CD14-positive monocyte (primary cell): Measurements from ENCODE around the gene COLEC11. TPM values are rescaled to one million over a fixed set of nuclear protein-coding genes. Genes with fewer than 3 reads are reported as not detected.

Experiments
- DNase-seq, 3 donors: peaks; one replicate each; pipeline ENCODE4 v3.0.0-alpha.2; 2011 to 2022
- H2AFZ ChIP-seq: 2 replicates; pipeline ENCODE4 v1.6.0; 2012; ENCODE audit warnings: mild to moderate bottlenecking, low read depth, low read length, inconsistent platforms; ENCODE audit not compliant: insufficient read depth, poor library complexity, severe bottlenecking
- H3K27ac ChIP-seq, 2 donors: 1 replicate in 1 of 2; 2 replicates in 1 of 2; pipeline ENCODE4 v1.5.1; 2012 to 2013; ENCODE audit warnings: low read length in 2 of 2, control low read depth in 1 of 2, inconsistent platforms in 1 of 2, low read depth in 1 of 2, mild to moderate bottlenecking in 1 of 2
- H3K27me3 ChIP-seq, 2 donors: one replicate each; pipeline versions ENCODE4 v1.6.0 to v1.6.1; 2011 to 2013; ENCODE audit warnings: low read length in 2 of 2; ENCODE audit not compliant: control insufficient read depth in 2 of 2, insufficient read depth in 2 of 2
- H3K36me3 ChIP-seq, 2 donors: replicated peaks in 1 of 2; 1 replicate in 1 of 2; 2 replicates in 1 of 2; pipeline versions ENCODE4 v1.5.1 to v1.6.1; 2012 to 2013; ENCODE audit warnings: low read length in 2 of 2, control low read depth in 1 of 2, inconsistent platforms in 1 of 2, mild to moderate bottlenecking in 1 of 2; ENCODE audit not compliant: insufficient read depth in 2 of 2, control insufficient read depth in 1 of 2
- H3K4me1 ChIP-seq, 2 donors: 1 replicate in 1 of 2; 2 replicates in 1 of 2; pipeline versions ENCODE4 v1.5.1 to v1.6.1; 2012 to 2013; ENCODE audit warnings: low read length in 2 of 2, control low read depth in 1 of 2, inconsistent platforms in 1 of 2, mild to moderate bottlenecking in 1 of 2, moderate library complexity in 1 of 2; ENCODE audit not compliant: insufficient read depth in 2 of 2, control insufficient read depth in 1 of 2
- H3K4me2 ChIP-seq: replicated peaks from 2 replicates; pipeline ENCODE3; 2012; ENCODE audit warnings: low read length, moderate library complexity, mild to moderate bottlenecking; ENCODE audit not compliant: poor library complexity, severe bottlenecking; ENCODE audit errors: extremely low read depth
- H3K4me3 ChIP-seq, 3 experiments: fragments of 200-600 bp in 1 of 3; sonication (generic) in 1 of 3; replicated peaks in 1 of 3; 1 replicate in 2 of 3; 2 replicates in 1 of 3; pipeline ENCODE4 v1.5.1; 2011 to 2013; ENCODE audit warnings: low read length in 3 of 3, mild to moderate bottlenecking in 3 of 3, control low read depth in 2 of 3, low read depth in 2 of 3, inconsistent platforms in 1 of 3, moderate library complexity in 1 of 3
- H3K79me2 ChIP-seq: 2 replicates; pipeline ENCODE4 v1.6.0; 2012; ENCODE audit warnings: mild to moderate bottlenecking, control low read depth, inconsistent platforms, low read length, moderate library complexity; ENCODE audit not compliant: insufficient read depth
- H3K9ac ChIP-seq: 2 replicates; pipeline ENCODE4 v1.6.0; 2017; ENCODE audit warnings: low read length, mild to moderate bottlenecking; ENCODE audit not compliant: insufficient read depth, poor library complexity, severe bottlenecking
- H3K9me3 ChIP-seq, 2 donors: replicated peaks in 1 of 2; 1 replicate in 1 of 2; 2 replicates in 1 of 2; pipeline versions ENCODE4 v1.5.1 to v1.6.1; 2012 to 2013; ENCODE audit warnings: low read length in 2 of 2, control low read depth in 1 of 2; ENCODE audit not compliant: control insufficient read depth in 1 of 2, insufficient read depth in 1 of 2
- H4K20me1 ChIP-seq: 2 replicates; pipeline ENCODE4 v1.6.0; 2012; ENCODE audit warnings: mild to moderate bottlenecking, low read length, control low read depth, moderate library complexity; ENCODE audit not compliant: insufficient read depth
- H3K27ac Mint-ChIP-seq, 7 donors: one replicate each; pipeline ENCODE4 v1.8.0; 2020; ENCODE audit warnings: mild to moderate bottlenecking in 7 of 7, mixed read lengths in 7 of 7, moderate library complexity in 6 of 7, inconsistent platforms in 2 of 7
- H3K27me3 Mint-ChIP-seq, 3 donors: one replicate each; pipeline ENCODE4 v1.8.0; 2021 to 2022; ENCODE audit warnings: low read depth in 3 of 3, mild to moderate bottlenecking in 3 of 3, mixed read lengths in 3 of 3, moderate library complexity in 3 of 3, inconsistent platforms in 1 of 3
- H3K36me3 Mint-ChIP-seq, 2 donors: one replicate each; pipeline ENCODE4 v1.8.0; 2020; ENCODE audit warnings: mixed read lengths in 2 of 2, inconsistent platforms in 1 of 2, mild to moderate bottlenecking in 1 of 2
- H3K4me1 Mint-ChIP-seq: one replicate; pipeline ENCODE4 v1.8.0; 2020; ENCODE audit warnings: mild to moderate bottlenecking, mixed read lengths
- H3K4me3 Mint-ChIP-seq, 2 donors: one replicate each; pipeline ENCODE4 v1.8.0; 2020; ENCODE audit warnings: mild to moderate bottlenecking in 2 of 2, mixed read lengths in 2 of 2, moderate library complexity in 1 of 2
- H3K9me3 Mint-ChIP-seq, 7 donors: one replicate each; pipeline ENCODE4 v1.8.0; 2020 to 2022; ENCODE audit warnings: mixed read lengths in 7 of 7, mild to moderate bottlenecking in 6 of 7, moderate library complexity in 6 of 7, inconsistent platforms in 2 of 7
- CTCF ChIP-seq: fragments of 200-600 bp; IDR thresholded peaks from one replicate; pipeline ENCODE4 v1.8.0; 2022; ENCODE audit warnings: antibody characterized with exemption, mild to moderate bottlenecking
- WGBS: methylation state at CpG from one replicate; pipeline ENCODE4 v1.1.5; 2013; ENCODE audit warnings: missing lambda C conversion rate; ENCODE audit not compliant: insufficient coverage; 5-methylcytosine and 5-hydroxymethylcytosine counted together
- intact Hi-C, 2 donors: fragments of 100-400 bp; cut with micrococcal nuclease; formaldehyde crosslinking; loops; one replicate each; pipeline versions ENCODE4 v1.15.0 to v1.15.1; 2023
- polyA plus RNA-seq, 3 donors: library from polyadenylated mRNA; depleted of rRNA in 1 of 3; unstranded in 2 of 3; stranded (reverse) in 1 of 3; fragments of 300-500 nt in 2 of 3; fragments of >200 nt in 1 of 3; fragmentation: Illumina TruSeq in 2 of 3; gene quantifications; 1 replicate in 2 of 3; 2 replicates in 1 of 3; pipeline ENCODE4 v1.2.3, GENCODE V29; 2012 to 2021

Gene COLEC11
- polyA plus RNA-seq, 3 donors, result not detected

DNA sequence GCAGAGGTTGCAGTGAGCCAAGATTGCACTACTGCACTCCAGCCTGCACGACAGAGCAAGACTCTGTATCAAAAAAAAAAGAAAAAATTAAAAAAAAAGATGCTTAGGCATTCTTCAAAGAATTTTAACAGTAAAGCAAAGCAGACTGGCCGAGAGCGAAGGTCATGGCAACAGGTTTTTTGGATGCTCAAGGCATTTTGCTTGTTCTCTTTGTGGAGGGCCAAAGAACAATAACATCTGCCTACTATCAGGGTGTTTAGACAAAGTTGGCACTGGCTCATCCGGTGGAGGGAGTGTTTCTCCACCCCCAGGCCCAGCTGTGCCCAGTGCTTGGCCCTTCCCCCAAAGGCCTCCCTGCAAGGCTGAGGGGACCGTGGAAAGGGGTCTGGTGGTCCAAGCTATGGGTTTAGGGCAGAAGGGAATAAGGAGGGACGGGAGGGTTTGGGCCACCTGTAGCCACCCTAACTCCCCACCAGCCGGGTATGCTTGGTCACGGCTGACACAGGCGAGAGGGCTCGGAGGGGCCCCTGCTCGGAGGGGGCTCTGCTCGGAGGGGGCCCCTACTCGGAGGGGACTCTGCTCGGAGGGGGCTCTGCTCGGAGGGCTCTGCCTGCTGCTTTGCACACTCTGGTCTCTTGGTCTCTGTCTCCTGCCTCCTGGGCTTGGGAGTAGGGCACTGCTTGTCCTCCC is 36.4 kb downstream of the COLEC11 start:
- Histone ChIP-seq H3K27ac (no peak overlapping the region), H3K4me2 (no peak overlapping the region), H3K4me1 (no peaks in the 10 kb centered on the region), H2AFZ (no peak overlapping the region), H4K20me1 (no peaks in the 10 kb centered on the region), H3K79me2 (no peaks in the 10 kb centered on the region), H3K9ac (no peak overlapping the region), H3K36me3 (no peaks in the 10 kb centered on the region), H3K4me3 (no peak overlapping the region), H3K27me3 (no peaks in the 10 kb centered on the region), H3K9me3 (no peaks in the 10 kb centered on the region)
- Mint-ChIP-seq H3K9me3 (no peaks in the 10 kb centered on the region), H3K4me3 (no peak overlapping the region), H3K36me3 (no peaks in the 10 kb centered on the region), H3K27me3 (peaks cover 0 to 3% (median 2%) of the 10 kb centered on the region in 3 donors), H3K27ac (no peak overlapping the region), H3K4me1 (no peaks in the 10 kb centered on the region)
- 92% methylated on average over 8 of the region's 15 CpGs for WGBS
- intact Hi-C loops, result no loop called here
- no peak for DNase-seq
- TF ChIP-seq CTCF, result no peak

DNA sequence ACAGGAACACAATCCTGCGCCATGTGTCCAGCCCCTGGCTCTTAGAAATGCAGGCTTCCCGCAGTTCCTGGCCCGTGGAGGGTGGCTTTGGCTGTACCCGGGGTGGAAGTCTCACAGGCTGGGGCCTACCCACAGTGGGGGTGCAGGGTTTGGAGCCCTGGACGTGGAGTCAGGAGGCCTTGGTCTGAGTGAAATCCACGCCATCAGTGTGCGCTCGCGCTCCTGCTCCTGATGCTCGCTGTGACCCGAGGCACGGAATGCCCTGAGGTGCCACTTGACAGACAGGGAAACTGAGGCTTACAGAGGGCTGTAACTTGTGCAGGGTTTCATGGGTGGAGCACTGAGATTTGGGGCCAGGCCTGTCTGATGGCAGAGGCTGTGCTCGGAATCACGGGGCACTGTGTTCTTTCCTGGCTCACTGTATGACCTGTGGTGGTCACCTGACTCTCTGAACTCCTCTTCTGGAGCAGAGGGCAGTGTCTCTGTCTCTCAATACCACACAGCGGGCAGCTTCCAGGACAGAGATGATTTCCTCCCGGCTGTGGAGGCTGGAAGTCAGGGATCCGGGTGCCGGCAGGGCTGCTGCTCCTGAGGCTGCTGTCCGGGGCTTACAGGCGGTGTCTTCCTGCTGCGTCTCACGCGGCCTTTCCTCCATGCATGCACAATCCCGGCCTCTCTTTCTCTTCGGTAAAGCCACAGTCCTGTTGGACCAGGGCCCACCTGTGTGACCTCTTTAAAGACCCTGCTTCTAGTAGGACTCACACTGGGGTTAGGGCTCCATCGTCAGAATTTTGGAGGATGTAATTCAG is 37.1 kb downstream of the COLEC11 start:
- Histone ChIP-seq H3K4me3 (no peak overlapping the region), H4K20me1 (no peaks in the 10 kb centered on the region), H3K36me3 (no peaks in the 10 kb centered on the region), H3K27ac (no peak overlapping the region), H3K9me3 (no peaks in the 10 kb centered on the region), H3K4me2 (no peak overlapping the region), H3K4me1 (no peaks in the 10 kb centered on the region), H3K9ac (no peak overlapping the region), H3K27me3 (no peaks in the 10 kb centered on the region), H3K79me2 (no peaks in the 10 kb centered on the region), H2AFZ (no peak overlapping the region)
- Mint-ChIP-seq H3K36me3 (no peaks in the 10 kb centered on the region), H3K4me3 (no peak overlapping the region), H3K27me3 (peaks cover 2 to 4% (median 3%) of the 10 kb centered on the region in 3 donors), H3K4me1 (no peaks in the 10 kb centered on the region), H3K9me3 (no peaks in the 10 kb centered on the region), H3K27ac (no peak overlapping the region)
- TF ChIP-seq CTCF, result no peak
- 95% methylated on average over 24 of the region's 26 CpGs for WGBS
- intact Hi-C loops, result no loop called here
- DNase-seq, result no peak
